Measurements from ENCODE around the gene CTU2. TPM values are rescaled to one million over a fixed set of nuclear protein-coding genes. Genes with fewer than 3 reads are reported as not detected.

The CTU2 gene
- total and polyA plus RNA-seq, 10 of the 15 experiments (the other 5 are each of a cell fraction or from before 2014, with no cell fraction given) = 0.32 to 44.5 (median 18.2) TPM

DNA sequence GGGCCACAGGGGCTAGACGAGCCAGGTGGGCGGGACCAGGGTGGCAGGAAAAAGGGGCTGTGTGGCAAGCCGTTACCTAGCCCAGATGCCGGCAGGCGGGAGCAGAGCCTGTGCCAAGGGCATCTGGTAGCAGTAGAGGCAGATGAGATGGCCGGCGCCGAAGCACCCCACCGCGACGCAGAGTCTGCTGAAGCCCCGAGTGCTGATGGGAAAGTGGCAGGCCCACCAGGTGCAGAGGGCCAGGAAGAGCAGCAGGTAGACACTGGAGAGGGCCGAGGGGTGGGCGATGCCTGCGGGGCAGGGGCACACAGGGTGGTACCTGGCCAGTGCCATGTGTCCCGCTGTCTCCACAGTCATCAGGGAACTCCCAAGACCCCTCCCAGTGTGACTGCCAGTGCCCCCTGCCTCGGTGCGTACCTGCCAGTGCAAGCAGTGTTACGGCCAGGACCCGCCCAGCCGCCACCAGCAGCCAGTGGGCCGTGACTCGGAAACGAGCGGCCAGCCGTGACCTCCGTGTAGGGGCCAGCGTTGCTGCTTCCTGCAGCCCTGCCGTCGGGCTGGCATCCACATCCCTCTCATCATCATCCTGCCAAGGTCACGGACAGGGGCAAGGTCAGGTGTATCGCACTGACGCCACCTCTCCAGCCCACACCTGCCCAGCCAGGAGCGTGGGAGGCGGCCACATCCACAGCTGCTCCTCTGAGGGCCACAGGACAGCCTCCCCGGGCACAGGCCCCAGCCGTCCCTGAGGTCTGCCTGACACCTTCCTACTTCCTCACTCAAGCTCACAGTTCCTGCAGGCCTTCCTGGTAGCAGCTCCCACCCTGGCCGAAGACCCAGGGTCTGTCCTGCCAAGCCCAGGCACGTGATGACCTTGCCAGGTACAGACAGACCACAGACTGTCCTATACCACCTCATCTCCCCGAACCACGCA lies 32.1 kb downstream of the CTU2 start (continued):
- TF ChIP-seq, protein P1, sequence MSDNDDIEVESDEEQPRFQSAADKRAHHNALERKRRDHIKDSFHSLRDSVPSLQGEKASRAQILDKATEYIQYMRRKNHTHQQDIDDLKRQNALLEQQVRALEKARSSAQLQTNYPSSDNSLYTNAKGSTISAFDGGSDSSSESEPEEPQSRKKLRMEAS (IDR thresholded peaks at IDR 0.05; ENCODE audit: low read depth, low read length) = no peak

DNA sequence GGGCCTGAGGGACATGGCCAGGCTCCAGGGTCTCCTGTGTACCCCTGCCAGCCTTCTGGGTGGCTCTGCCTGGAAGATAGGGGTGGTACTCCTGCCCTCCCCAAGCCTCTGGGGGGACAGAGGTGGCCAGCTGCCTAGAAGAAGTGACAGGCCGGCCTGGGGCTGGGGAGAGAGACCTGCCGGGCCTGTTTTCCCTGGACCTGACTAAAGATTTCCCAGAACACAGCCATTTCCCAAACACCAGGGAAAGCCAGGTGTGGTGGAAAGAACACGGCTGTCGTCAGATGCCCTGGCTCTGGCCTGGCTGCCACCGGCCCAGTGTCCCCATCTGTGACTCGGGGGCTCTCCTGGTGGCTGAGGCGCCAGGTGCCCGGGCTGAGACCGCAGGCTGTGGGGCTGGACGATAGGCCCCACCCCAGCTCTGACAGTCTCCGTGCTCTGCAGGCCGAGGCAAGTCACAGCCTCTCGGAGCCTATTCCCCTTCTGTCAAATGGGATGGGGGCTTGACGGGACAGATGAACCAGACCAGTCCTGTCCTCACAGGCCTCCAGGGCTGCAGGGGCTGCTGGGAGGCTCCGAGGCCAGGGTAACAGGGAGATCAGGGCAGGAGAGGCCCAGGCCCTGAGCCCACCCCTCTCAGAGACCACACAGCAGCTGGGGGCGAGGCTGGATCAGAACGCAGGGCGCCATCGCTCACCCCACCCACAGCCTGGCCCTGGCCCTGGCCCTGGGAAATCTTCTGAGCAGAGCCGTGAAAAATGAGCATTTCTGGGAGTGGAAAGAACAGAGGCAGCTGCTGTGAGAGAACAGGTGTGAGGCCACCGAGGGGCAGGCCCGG lies 33.1 kb downstream of the CTU2 start:
- in situ Hi-C loops (cut with MboI) = no loop called here
- ChIA-PET RAD21 (ENCODE audit: unreplicated experiment) (no interaction called here), SMC1A (ENCODE audit: uncharacterized antibody, unreplicated experiment) (no interaction called here), CTCF (no interaction called here), POLR2A (no interaction called here)
- DNase-seq (ENCODE audit: low read depth, low spot score) (no peak), FAIRE-seq (no peak), ATAC-seq (no peak)
- intact Hi-C loops (cut with micrococcal nuclease; ENCODE audit: unreplicated experiment) = no loop called here
- Histone ChIP-seq H3K27ac (ENCODE audit: control insufficient read depth, insufficient read depth) (no peak overlapping the region), H3K9ac (ENCODE audit: control insufficient read depth, insufficient read depth, low read length) (no peak overlapping the region), H3K4me2 (ENCODE audit: control insufficient read depth, insufficient read depth) (no peak overlapping the region), H3K4me1 (ENCODE audit: control insufficient read depth, insufficient read depth, low read length) (peaks cover 3% of the 10 kb centered on the region; the same call in 1 of the 2 replicates), H4K20me1 (ENCODE audit: control insufficient read depth, insufficient read depth) (no peaks in the 10 kb centered on the region), H3K9me3 (replicated peaks; ENCODE audit: control insufficient read depth, insufficient read depth, low read length) (no peaks in the 10 kb centered on the region), H3K79me2 (ENCODE audit: control insufficient read depth, insufficient read depth, low read length) (no peaks in the 10 kb centered on the region; the same call in 1 of the 2 replicates), H3K4me3 (no peak overlapping the region), H3K36me3 (ENCODE audit: control insufficient read depth in 2 of 2, insufficient read depth in 2 of 2, low read length in 1 of 2) (peaks cover 4 to 42% of the 10 kb centered on the region in 2 experiments; a peak in 3 of 4 replicates), H3K27me3 (replicated peaks in 1 of 2; ENCODE audit: control insufficient read depth in 2 of 2, insufficient read depth in 2 of 2, low read length in 1 of 2) (no peaks in the 10 kb centered on the region), H2AFZ (ENCODE audit: control insufficient read depth, low read depth, low read length) (no peak overlapping the region)
- no TSS peak for BruUV-seq (replicated peaks)
- TF ChIP-seq FOXM1 (IDR thresholded peaks at IDR 0.05; ENCODE audit: low read depth, low read length) = no peak
- TF ChIP-seq, protein P2, sequence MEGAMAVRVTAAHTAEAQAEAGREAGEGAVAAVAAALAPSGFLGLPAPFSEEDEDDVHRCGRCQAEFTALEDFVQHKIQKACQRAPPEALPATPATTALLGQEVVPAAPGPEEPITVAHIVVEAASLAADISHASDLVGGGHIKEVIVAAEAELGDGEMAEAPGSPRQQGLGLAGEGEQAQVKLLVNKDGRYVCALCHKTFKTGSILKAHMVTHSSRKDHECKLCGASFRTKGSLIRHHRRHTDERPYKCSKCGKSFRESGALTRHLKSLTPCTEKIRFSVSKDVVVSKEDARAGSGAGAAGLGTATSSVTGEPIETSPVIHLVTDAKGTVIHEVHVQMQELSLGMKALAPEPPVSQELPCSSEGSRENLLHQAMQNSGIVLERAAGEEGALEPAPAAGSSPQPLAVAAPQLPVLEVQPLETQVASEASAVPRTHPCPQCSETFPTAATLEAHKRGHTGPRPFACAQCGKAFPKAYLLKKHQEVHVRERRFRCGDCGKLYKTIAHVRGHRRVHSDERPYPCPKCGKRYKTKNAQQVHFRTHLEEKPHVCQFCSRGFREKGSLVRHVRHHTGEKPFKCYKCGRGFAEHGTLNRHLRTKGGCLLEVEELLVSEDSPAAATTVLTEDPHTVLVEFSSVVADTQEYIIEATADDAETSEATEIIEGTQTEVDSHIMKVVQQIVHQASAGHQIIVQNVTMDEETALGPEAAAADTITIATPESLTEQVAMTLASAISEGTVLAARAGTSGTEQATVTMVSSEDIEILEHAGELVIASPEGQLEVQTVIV (IDR thresholded peaks at IDR 0.05; ENCODE audit: borderline replicate concordance, partially characterized antibody) = no peak
- no peak for TF ChIP-seq RFX5 (IDR thresholded peaks at IDR 0.05; ENCODE audit: low read depth, low read length)
- no peak for TF ChIP-seq SUPT20H (IDR thresholded peaks at IDR 0.05; ENCODE audit: borderline replicate concordance, control insufficient read depth, low read depth, low read length)
- TF ChIP-seq, protein P3, sequence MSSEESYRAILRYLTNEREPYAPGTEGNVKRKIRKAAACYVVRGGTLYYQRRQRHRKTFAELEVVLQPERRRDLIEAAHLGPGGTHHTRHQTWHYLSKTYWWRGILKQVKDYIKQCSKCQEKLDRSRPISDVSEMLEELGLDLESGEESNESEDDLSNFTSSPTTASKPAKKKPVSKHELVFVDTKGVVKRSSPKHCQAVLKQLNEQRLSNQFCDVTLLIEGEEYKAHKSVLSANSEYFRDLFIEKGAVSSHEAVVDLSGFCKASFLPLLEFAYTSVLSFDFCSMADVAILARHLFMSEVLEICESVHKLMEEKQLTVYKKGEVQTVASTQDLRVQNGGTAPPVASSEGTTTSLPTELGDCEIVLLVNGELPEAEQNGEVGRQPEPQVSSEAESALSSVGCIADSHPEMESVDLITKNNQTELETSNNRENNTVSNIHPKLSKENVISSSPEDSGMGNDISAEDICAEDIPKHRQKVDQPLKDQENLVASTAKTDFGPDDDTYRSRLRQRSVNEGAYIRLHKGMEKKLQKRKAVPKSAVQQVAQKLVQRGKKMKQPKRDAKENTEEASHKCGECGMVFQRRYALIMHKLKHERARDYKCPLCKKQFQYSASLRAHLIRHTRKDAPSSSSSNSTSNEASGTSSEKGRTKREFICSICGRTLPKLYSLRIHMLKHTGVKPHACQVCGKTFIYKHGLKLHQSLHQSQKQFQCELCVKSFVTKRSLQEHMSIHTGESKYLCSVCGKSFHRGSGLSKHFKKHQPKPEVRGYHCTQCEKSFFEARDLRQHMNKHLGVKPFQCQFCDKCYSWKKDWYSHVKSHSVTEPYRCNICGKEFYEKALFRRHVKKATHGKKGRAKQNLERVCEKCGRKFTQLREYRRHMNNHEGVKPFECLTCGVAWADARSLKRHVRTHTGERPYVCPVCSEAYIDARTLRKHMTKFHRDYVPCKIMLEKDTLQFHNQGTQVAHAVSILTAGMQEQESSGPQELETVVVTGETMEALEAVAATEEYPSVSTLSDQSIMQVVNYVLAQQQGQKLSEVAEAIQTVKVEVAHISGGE (CRISPR knock-in tag; IDR thresholded peaks at IDR 0.05) = no peak
- TF ChIP-seq, protein P4, sequence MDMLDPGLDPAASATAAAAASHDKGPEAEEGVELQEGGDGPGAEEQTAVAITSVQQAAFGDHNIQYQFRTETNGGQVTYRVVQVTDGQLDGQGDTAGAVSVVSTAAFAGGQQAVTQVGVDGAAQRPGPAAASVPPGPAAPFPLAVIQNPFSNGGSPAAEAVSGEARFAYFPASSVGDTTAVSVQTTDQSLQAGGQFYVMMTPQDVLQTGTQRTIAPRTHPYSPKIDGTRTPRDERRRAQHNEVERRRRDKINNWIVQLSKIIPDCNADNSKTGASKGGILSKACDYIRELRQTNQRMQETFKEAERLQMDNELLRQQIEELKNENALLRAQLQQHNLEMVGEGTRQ (IDR thresholded peaks at IDR 0.05; ENCODE audit: borderline replicate concordance, low read depth, low read length) = no peak
- TF ChIP-seq TCF7 (IDR thresholded peaks at IDR 0.05; ENCODE audit: borderline replicate concordance) = no peak
- TF ChIP-seq BACH1 (IDR thresholded peaks at IDR 0.05; ENCODE audit: borderline replicate concordance) = no peak
- no peak for TF ChIP-seq NRF1 (conservative IDR thresholded peaks at IDR 0.05; ENCODE audit: low read depth, low read length)
- no peak for TF ChIP-seq POLR2A (IDR thresholded peaks at IDR 0.05; ENCODE audit: low read depth, low read length)
- no peak for TF ChIP-seq CHD4 (IDR thresholded peaks at IDR 0.05)
- TF ChIP-seq TARDBP (IDR thresholded peaks at IDR 0.05; ENCODE audit: borderline replicate concordance) = no peak
- WGBS (ENCODE audit: insufficient coverage, insufficient replicate concordance, low lambda C conversion rate, missing lambda C conversion rate) = 93% methylated on average over 22 of the region's 22 CpGs

All from GM12878 (cell line).